GM19328 (cell line): ENCODE results near the gene HERC4.
"Not testable (repeated sequence)": the region's sequence is repeated elsewhere in the genome, so short reads cannot be mapped to it uniquely, and the experiment has no call there.

ENCODE experiments used
- ATAC-seq: cut with Tn5 transposase; IDR thresholded peaks from one replicate; pipeline ENCODE4 v1.9.1; 2021; ENCODE audit warnings: mild to moderate bottlenecking, moderate library complexity; ENCODE audit not compliant: unreplicated experiment

HERC4 gene

DNA sequence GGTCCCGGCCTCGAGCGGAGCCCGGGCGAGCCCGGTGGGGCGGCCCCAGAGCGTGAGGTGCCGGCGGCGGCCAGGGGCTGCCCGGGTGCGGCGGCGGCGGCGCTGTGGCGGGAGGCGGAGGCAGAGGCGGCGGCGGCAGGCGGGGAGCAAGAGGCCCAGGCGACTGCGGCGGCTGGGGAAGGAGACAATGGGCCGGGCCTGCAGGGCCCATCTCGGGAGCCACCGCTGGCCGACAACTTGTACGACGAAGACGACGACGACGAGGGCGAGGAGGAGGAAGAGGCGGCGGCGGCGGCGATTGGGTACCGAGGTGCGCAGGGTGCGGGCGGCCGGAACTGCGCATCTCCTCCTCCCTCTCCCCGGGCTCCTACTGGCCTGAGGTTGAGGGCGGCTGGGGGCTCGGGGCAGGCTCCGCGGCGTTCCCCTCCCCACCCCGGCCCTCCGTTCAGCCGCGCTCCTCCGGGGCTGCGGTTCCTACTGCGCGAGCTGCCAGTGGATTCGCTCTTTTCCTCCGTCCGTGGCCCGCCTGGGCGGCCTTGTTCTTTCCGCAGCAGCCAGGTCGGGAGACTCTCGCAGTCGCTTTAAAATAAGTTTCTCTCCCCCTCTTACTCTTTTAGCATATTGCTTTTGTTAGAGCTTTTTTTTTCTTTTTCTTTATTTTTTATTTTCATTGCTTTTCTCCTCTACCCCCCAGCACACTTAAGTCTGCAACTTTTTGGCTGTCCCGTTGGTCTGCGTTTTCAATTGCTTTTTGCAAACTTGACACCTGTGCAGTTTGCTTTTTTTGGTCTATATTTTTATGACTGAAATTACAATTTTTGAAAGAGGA, 190.0 kb downstream of the HERC4 start:
- ATAC-seq = peak; percentile 54

DNA sequence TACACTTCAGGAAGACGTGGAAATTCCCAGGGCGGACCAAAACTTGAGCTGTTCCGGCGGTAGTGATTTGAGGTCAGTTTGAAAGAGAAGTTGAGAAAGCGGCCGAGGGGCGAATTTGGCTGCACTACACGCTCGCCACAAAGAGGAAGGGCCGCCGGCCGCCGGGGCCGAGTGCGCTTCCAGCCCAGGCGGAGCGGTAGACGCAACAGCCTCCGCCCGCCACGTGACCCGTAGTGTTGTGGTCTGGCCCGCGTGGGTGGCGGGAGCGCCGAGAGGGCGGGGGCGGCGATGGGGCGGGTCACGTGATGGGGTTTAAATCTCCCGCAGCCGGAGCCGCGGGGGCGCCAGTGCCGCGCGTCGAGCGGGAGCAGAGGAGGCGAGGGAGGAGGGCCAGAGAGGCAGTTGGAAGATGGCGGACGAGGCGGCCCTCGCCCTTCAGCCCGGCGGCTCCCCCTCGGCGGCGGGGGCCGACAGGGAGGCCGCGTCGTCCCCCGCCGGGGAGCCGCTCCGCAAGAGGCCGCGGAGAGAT, 190.7 kb downstream of the HERC4 start, which contains the start of gene SIRT1:
TSS of gene SIRT1 (plus strand) at position 344 of the 529 bp plus-strand sequence. CDS start at position 410, 66 bp downstream.
- ATAC-seq = peak; percentile 81

DNA sequence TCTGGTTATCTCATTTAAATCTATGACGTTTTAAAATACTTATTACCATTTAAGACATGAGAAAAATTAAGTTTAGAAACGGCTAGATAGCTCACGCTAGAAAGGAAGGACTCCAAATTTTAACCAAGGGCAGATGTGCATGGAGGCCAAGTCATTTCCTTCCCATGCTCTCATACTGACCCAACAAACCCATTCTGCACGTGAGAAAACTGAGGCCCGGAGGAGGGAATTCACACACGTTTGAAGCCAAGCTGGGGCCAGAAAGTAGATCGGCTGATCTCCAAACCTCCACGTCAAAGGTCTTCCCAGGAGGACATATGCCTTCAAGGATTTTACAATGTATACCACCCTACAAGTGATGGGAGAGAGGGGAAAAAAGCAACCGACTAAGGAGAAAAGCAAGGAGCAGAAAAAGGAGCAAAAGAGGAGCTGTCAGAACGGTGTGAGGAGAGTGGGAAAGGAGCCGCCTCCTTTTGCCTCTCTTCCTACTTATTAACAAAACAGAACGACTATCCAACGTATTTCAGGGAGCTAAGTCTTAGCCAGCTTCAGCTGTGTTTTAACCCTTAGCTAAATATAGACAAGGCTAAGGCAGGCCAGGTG, 191.3 kb downstream of the HERC4 start:
- no peak for ATAC-seq

DNA sequence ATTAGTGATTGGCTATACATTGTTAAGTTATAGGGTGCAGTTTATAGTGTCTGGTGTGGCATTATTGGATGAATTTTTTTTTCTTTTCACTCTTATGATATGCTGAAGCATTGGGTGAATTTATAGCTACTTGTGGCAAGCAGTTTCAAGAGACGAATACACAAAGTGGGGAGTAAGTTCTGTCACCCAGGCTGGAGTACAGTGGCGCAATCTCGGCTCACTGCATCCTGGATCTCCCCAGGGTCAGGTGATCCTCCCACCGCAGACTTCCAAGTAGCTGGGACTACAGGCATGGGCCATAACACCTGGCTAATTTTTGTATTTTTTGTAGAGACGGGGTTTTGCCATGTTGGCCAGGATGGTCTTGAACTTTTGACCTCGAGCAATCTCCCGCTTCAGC, 196.9 kb downstream of the HERC4 start:
- no peak for ATAC-seq

GRCh38 chr10:67877421-67877820, 197.7 kb downstream of the HERC4 start:
- not testable (repeated sequence) for ATAC-seq

DNA sequence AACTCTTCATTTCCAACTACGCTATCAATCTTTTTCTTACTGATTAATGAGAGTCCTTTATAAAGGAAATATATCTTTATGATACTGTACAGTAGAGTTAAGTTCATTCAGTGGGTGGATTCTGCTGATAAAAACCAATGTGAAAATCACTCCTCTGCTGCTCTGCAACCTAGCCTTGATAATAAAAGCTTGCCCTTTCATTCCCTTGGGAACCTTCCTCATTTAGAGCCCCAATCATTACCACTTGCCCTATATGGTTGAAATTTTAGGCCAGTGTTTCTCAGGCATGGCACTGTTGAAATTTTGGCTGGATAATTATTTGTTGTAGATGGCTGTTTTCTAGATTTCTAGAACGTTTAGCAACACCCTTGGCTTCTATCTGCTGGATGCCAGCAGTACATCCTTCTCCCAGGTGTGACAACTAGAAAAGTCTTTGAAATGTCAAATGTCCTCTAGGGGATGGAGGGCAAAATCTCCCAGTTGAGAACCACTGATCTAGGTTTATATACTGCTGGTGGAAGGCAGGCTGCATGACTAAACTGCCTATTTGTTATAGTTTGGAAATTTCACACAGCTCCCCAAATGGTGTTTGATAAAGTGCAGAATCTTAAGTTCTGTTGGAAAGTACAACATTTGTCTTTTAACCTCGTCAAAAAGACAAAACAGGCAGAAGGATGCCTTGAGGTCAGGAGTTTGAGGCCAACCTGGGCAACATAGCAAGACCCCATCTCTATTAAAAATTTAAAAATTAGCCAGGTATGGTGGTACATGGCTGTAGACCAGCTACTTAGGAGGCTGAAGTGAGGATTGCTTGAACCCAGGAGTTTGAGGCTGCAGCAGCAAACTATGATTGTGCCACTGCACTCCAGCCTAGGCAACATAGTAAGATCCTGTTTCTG, 199.5 kb downstream of the HERC4 start:
- ATAC-seq = no peak
